HepG2 (cell line): ENCODE measurements around the gene RESP18. TPM values are rescaled to one million over a fixed set of nuclear protein-coding genes. Genes with fewer than 3 reads are reported as not detected.

ENCODE experiments used
- ARID3A ChIP-seq: IDR thresholded peaks from 2 replicates; pipeline ENCODE4 v1.6.1; 2012; ENCODE audit warnings: low read depth, low read length, improper control_type of control experiment
- ARNT ChIP-seq: fragments of 450-650 bp; IDR thresholded peaks from 2 replicates; pipeline ENCODE4 v1.6.1; 2017
- ATAD3A ChIP-seq: sonication (generic); formaldehyde crosslinking; IDR thresholded peaks from 2 replicates; pipeline ENCODE4 v1.4.0; 2020; ENCODE audit warnings: missing genetic modification reagents
- CREM ChIP-seq, 2 experiments: sonication (generic) in 1 of 2; formaldehyde crosslinking in 1 of 2; IDR thresholded peaks; 2 replicates each; pipeline versions ENCODE4 v1.4.0 to v1.6.1; 2016 to 2020; ENCODE audit warnings: antibody characterized with exemption in 1 of 2, mild to moderate bottlenecking in 1 of 2, missing genetic modification reagents in 1 of 2
- CTCF ChIP-seq: sonication (generic); formaldehyde crosslinking; IDR thresholded peaks from 2 replicates; pipeline ENCODE4 v1.5.0; 2020; ENCODE audit warnings: mild to moderate bottlenecking, missing genetic modification reagents, moderate library complexity
- PATZ1 ChIP-seq: sonication (generic); formaldehyde crosslinking; IDR thresholded peaks from 2 replicates; pipeline ENCODE4 v1.4.0; 2020; ENCODE audit warnings: missing genetic modification reagents
- PTBP1 ChIP-seq: fragments of 200-400 bp; formaldehyde crosslinking; IDR thresholded peaks from 2 replicates; pipeline ENCODE4 v1.6.1; 2018; ENCODE audit warnings: low read length, low read depth; ENCODE audit not compliant: poor library complexity, severe bottlenecking
- TBL1XR1 ChIP-seq: fragments of 150-350 bp; IDR thresholded peaks from 2 replicates; pipeline ENCODE4 v1.6.1; 2014; ENCODE audit warnings: borderline replicate concordance, low read length; ENCODE audit not compliant: partially characterized antibody
- ZMYM3 ChIP-seq: sonication (generic); formaldehyde crosslinking; IDR thresholded peaks from 2 replicates; pipeline ENCODE4 v1.5.1; 2020; ENCODE audit warnings: mild to moderate bottlenecking, missing genetic modification reagents
- ZNF44 ChIP-seq: sonication (generic); formaldehyde crosslinking; IDR thresholded peaks from 2 replicates; pipeline ENCODE4 v1.5.1; 2020; ENCODE audit warnings: mild to moderate bottlenecking, missing genetic modification reagents
- ZNF451 ChIP-seq: sonication (generic); formaldehyde crosslinking; IDR thresholded peaks from 2 replicates; pipeline ENCODE4 v1.5.0; 2020; ENCODE audit warnings: mild to moderate bottlenecking, missing genetic modification reagents
- ZNF891 ChIP-seq: sonication (generic); formaldehyde crosslinking; IDR thresholded peaks from 2 replicates; pipeline ENCODE4 v1.5.0; 2020; ENCODE audit warnings: mild to moderate bottlenecking, missing genetic modification reagents
- polyA plus RNA-seq, 8 experiments: library from polyadenylated mRNA; depleted of rRNA in 3 of 8; stranded (reverse) in 7 of 8; unstranded in 1 of 8; fragments of >200 nt; fragmentation: Illumina TruSeq in 4 of 8; extraction: Trizol in 4 of 8; gene quantifications; 2 replicates each; pipeline versions ENCODE4 v1.2.1 to v1.2.3, GENCODE V29; 2011 to 2016; ENCODE audit warnings: low read depth in 4 of 8, missing spikeins in 1 of 8, mixed read lengths in 1 of 8; ENCODE audit not compliant: insufficient read depth in 1 of 8
- total RNA-seq, 5 experiments: library from RNA; depleted of rRNA; stranded (reverse); fragments of >200 nt; fragmentation: Illumina TruSeq; extraction: Trizol; gene quantifications; 2 replicates each; pipeline ENCODE4 v1.2.3, GENCODE V29; 2016; ENCODE audit warnings: low read depth in 1 of 5
- TF ChIP-seq, protein P1 (sequence below): sonication (generic); formaldehyde crosslinking; IDR thresholded peaks from 2 replicates; pipeline ENCODE4 v1.4.0; 2020; ENCODE audit warnings: missing genetic modification reagents, mild to moderate bottlenecking, borderline replicate concordance
- TF ChIP-seq, protein P2 (sequence below): sonication (generic); formaldehyde crosslinking; IDR thresholded peaks from 2 replicates; pipeline ENCODE4 v1.4.0; 2020; ENCODE audit warnings: mild to moderate bottlenecking, missing genetic modification reagents

Gene RESP18
- total and polyA plus RNA-seq, 2 of the 13 experiments (the other 11 are each of a cell fraction or from before 2014, with no cell fraction given) = not detected

DNA sequence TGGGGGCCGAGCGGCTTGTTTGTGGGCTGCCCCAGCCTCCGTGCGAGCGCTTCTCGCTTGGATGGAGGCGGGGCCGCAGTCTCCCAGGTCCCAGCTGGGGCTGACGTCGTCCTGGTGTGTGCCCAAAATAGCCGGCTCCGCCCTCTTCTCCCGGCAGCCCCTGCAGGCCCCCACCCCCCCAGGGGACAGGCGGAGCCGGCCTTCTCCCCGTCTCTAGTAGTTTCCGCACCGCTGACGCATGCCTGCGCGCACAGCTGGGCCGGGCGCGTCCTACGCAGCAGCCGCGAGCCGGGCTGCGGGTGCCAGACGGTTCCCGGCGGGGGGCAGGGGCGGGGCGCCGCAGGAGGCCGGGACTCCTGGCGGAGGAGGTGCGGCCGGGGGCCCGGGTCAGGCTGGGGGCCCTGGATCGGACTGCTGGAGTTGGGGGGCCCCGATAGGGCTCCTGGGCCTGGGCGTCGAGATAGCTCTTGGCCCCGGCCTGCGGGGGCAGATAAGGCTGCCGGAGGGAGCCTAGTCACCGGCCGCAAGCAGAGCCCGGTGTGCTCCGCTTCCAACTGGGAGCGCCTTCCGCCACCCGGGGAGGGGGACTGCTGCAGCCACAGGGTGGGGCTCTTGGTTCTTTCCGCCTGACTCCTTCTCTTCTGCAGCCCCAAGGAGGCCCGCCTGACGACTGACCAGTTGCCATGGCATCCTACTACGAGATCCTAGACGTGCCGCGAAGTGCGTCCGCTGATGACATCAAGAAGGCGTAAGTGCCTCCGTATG is 53.2 kb downstream of the RESP18 start, which contains the start of gene DNAJB2 (continued):
- TF ChIP-seq, protein P1, sequence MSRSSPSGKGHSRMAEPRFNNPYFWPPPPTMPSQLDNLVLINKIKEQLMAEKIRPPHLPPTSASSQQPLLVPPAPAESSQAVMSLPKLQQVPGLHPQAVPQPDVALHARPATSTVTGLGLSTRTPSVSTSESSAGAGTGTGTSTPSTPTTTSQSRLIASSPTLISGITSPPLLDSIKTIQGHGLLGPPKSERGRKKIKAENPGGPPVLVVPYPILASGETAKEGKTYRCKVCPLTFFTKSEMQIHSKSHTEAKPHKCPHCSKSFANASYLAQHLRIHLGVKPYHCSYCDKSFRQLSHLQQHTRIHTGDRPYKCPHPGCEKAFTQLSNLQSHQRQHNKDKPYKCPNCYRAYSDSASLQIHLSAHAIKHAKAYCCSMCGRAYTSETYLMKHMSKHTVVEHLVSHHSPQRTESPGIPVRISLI (CRISPR knock-in tag) = no peak
- TF ChIP-seq ARNT = no peak
- peak; percentile 99 for TF ChIP-seq PATZ1 (CRISPR knock-in tag)
- no peak for TF ChIP-seq ZNF44
- TF ChIP-seq ZMYM3 = no peak
- TF ChIP-seq ARID3A = 0 out of 2 replicates have a peak, but pooled peaks have one; percentile 13
- peak; percentile 31 for TF ChIP-seq TBL1XR1
- TF ChIP-seq PTBP1 = no peak
- peak; percentile 73; the same call in 1 of the 2 replicates for TF ChIP-seq CREM (IDR thresholded peaks at IDR 0.05)
- 0 out of 2 replicates have a peak, but pooled peaks have one; percentile 31 for TF ChIP-seq CREM (CRISPR knock-in tag; IDR thresholded peaks at IDR 0.05)
- TF ChIP-seq ZNF451 = peak; percentile 71; the same call in 1 of the 2 replicates
- peak; percentile 92 for TF ChIP-seq ZNF891 (CRISPR knock-in tag)
- TF ChIP-seq CTCF (CRISPR knock-in tag) = peak; percentile 49
- TF ChIP-seq, protein P2, sequence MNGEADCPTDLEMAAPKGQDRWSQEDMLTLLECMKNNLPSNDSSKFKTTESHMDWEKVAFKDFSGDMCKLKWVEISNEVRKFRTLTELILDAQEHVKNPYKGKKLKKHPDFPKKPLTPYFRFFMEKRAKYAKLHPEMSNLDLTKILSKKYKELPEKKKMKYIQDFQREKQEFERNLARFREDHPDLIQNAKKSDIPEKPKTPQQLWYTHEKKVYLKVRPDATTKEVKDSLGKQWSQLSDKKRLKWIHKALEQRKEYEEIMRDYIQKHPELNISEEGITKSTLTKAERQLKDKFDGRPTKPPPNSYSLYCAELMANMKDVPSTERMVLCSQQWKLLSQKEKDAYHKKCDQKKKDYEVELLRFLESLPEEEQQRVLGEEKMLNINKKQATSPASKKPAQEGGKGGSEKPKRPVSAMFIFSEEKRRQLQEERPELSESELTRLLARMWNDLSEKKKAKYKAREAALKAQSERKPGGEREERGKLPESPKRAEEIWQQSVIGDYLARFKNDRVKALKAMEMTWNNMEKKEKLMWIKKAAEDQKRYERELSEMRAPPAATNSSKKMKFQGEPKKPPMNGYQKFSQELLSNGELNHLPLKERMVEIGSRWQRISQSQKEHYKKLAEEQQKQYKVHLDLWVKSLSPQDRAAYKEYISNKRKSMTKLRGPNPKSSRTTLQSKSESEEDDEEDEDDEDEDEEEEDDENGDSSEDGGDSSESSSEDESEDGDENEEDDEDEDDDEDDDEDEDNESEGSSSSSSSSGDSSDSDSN (CRISPR knock-in tag) = peak; percentile 79
- TF ChIP-seq ATAD3A = no peak
